K562 (cell line): ENCODE results near the gene UBE2Q1. TPM values are rescaled to one million over a fixed set of nuclear protein-coding genes. Genes with fewer than 3 reads are reported as not detected.

ENCODE experiments used
- ATAC-seq: fragments of 200-7000 bp; cut with Tn5 transposase; 3 replicates; pipeline ENCODE4 v1.9.1; 2020; ENCODE audit warnings: moderate library complexity
- BruUV-seq: library from RNA; stranded (reverse); fragments of 400-500 nt; replicated peaks from 2 replicates; lab custom pipeline; 2021; lab: Mats Ljungman, UMichigan
- CTCF ChIA-PET: fragments of 300-600 bp; formaldehyde crosslinking; extraction: SDS; loops from one replicate; lab custom pipeline; 2021; ENCODE audit warnings: low intra/inter-chr PET ratio; lab: Yijun Ruan, JAX
- POLR2A ChIA-PET: fragments of 300-600, 350-650 bp; sonication (Branson Sonifier 250); formaldehyde crosslinking; extraction: SDS; loops from one replicate; lab custom pipeline; 2021; ENCODE audit warnings: antibody characterized with exemption, inconsistent platforms; lab: Yijun Ruan, JAX
- DNase-seq, 4 experiments: peaks; one replicate each; pipeline versions ENCODE4 v3.0.0 to v3.0.0-alpha.2; 2011 to 2018; ENCODE audit warnings: low spot score in 3 of 4, mixed read lengths in 3 of 4; ENCODE audit errors: extremely low read depth in 1 of 4
- FAIRE-seq: peaks from 2 replicates; lab custom pipeline; 2011; peaks lifted over from hg19 to GRCh38; lab: Jason Lieb, UNC
- H2AFZ ChIP-seq: 2 replicates; pipeline ENCODE4 v1.6.0; 2011; ENCODE audit warnings: low read depth, low read length, control low read depth, inconsistent platforms
- H3K27ac ChIP-seq: fragments of 200-600 bp; 3 replicates; pipeline ENCODE4 v1.8.0; 2011; ENCODE audit warnings: low read depth, mild to moderate bottlenecking, control low read depth, inconsistent platforms, low read length, moderate library complexity, mixed read lengths; ENCODE audit errors: extremely low read depth
- H3K27me3 ChIP-seq, 2 experiments: fragments of 300-600 bp in 1 of 2; 2 replicates in 1 of 2; 3 replicates in 1 of 2; pipeline versions ENCODE4 v1.6.0 to v1.8.0; 2011; ENCODE audit warnings: inconsistent platforms in 2 of 2, low read length in 2 of 2, mild to moderate bottlenecking in 1 of 2, mixed read lengths in 1 of 2, moderate library complexity in 1 of 2; ENCODE audit not compliant: control insufficient read depth in 2 of 2, insufficient read depth in 2 of 2
- H3K36me3 ChIP-seq: fragments of 300-600 bp; 3 replicates; pipeline ENCODE4 v1.8.0; 2011; ENCODE audit warnings: mild to moderate bottlenecking, low read length, inconsistent platforms; ENCODE audit not compliant: control insufficient read depth, insufficient read depth
- H3K4me1 ChIP-seq, 2 experiments: fragments of 200-600 bp in 1 of 2; replicated peaks in 1 of 2; 2 replicates in 1 of 2; 3 replicates in 1 of 2; pipeline versions ENCODE4 v1.5.1 to v1.8.0; 2011; ENCODE audit warnings: inconsistent platforms in 2 of 2, low read length in 2 of 2, mild to moderate bottlenecking in 1 of 2, mixed read lengths in 1 of 2, moderate library complexity in 1 of 2; ENCODE audit not compliant: control insufficient read depth in 2 of 2, insufficient read depth in 2 of 2
- H3K4me2 ChIP-seq: 2 replicates; pipeline ENCODE4 v1.6.1; 2011; ENCODE audit warnings: low read length, control low read depth, inconsistent platforms, mixed read lengths; ENCODE audit not compliant: insufficient read depth
- H3K4me3 ChIP-seq: fragments of 200-600 bp; sonication (generic), shearing (Covaris generic); 2 replicates; pipeline ENCODE4 v1.5.1; 2016; ENCODE audit warnings: control low read depth, inconsistent platforms
- H3K79me2 ChIP-seq: fragments of 200-600 bp; 3 replicates; pipeline ENCODE4 v1.8.0; 2011; ENCODE audit warnings: low read length, inconsistent platforms; ENCODE audit not compliant: control insufficient read depth, insufficient read depth
- H3K9ac ChIP-seq, 2 experiments: 2 replicates each; pipeline versions ENCODE4 v1.6.0 to v1.6.1; 2011; ENCODE audit warnings: low read depth in 2 of 2, low read length in 2 of 2, control low read depth in 1 of 2, inconsistent platforms in 1 of 2, mild to moderate bottlenecking in 1 of 2, mixed read lengths in 1 of 2; ENCODE audit not compliant: insufficient read depth in 1 of 2
- H3K9me1 ChIP-seq: one replicate; pipeline ENCODE4 v1.6.0; 2011; ENCODE audit warnings: inconsistent platforms, mild to moderate bottlenecking, low read length, moderate library complexity; ENCODE audit not compliant: control insufficient read depth, insufficient read depth
- H3K9me3 ChIP-seq: replicated peaks from 2 replicates; pipeline ENCODE4 v1.5.1; 2011; ENCODE audit warnings: low read depth, low read length, inconsistent platforms; ENCODE audit not compliant: control insufficient read depth, insufficient read depth
- H4K20me1 ChIP-seq: replicated peaks from 2 replicates; pipeline ENCODE4 v1.6.1; 2011; ENCODE audit warnings: low read length, inconsistent platforms, mixed read lengths; ENCODE audit not compliant: control insufficient read depth, insufficient read depth
- SMARCA4 ChIP-seq: fragments of 450-650 bp; IDR thresholded peaks from 2 replicates; pipeline ENCODE4 v1.6.1; 2016
- ZNF263 ChIP-seq: sonication (generic); formaldehyde crosslinking; IDR thresholded peaks from 2 replicates; pipeline ENCODE4 v1.8.0; 2022; ENCODE audit warnings: mild to moderate bottlenecking, missing genetic modification reagents, borderline replicate concordance
- WGBS: fragments of 100-300 bp; shearing (Covaris generic); methylation state at CpG from one replicate; pipeline ENCODE4 v1.1.6; 2016; ENCODE audit warnings: low coverage, mixed read lengths; ENCODE audit not compliant: insufficient coverage; ENCODE audit errors: missing lambda C conversion rate; 5-methylcytosine and 5-hydroxymethylcytosine counted together
- in situ Hi-C: fragments of 300-500 bp; cut with MboI; formaldehyde crosslinking; loops from 4 replicates; pipeline ENCODE4 v1.15.0; 2018; ENCODE audit warnings: inconsistent platforms, mixed read lengths
- intact Hi-C: fragments of 100-400 bp; cut with micrococcal nuclease; formaldehyde crosslinking; loops from 2 replicates; pipeline ENCODE4 v1.14.2; 2022
- polyA plus RNA-seq, 8 experiments: library from polyadenylated mRNA; depleted of rRNA in 4 of 8; stranded (reverse) in 5 of 8; unstranded in 3 of 8; fragments of >200 nt; fragmentation: Nextera tagmentation in 2 of 8; fragmentation: Illumina TruSeq in 1 of 8; extraction: Ambion mirVana in 2 of 8; extraction: Trizol in 1 of 8; gene quantifications; 2 replicates each; pipeline versions ENCODE4 v1.2.1 to v1.2.3, GENCODE V29; 2011 to 2014; ENCODE audit warnings: inconsistent platforms in 1 of 8, missing spikeins in 1 of 8
- total RNA-seq, 7 experiments: library from RNA; depleted of rRNA in 6 of 7; stranded (reverse); fragments of >200 nt in 6 of 7; fragmentation: Illumina TruSeq in 2 of 7; extraction: Trizol in 2 of 7; gene quantifications; 2 replicates each; pipeline versions ENCODE4 v1.2.1 to v1.2.3, GENCODE V29; 2011 to 2021; ENCODE audit warnings: low replicate concordance in 1 of 7
- TF ChIP-seq, protein P1 (sequence below), 2 experiments: fragments of 450-650 bp in 1 of 2; sonication (generic) in 1 of 2; formaldehyde crosslinking in 1 of 2; IDR thresholded peaks; 2 replicates each; pipeline versions ENCODE4 v1.7.1 to v1.9.0; 2016 to 2022; ENCODE audit warnings: inconsistent platforms in 1 of 2, mild to moderate bottlenecking in 1 of 2, missing genetic modification reagents in 1 of 2
- TF ChIP-seq, protein P2 (sequence below): fragments of 250-450 bp; sonication (Bioruptor Pico); IDR thresholded peaks from 2 replicates; pipeline ENCODE4 v1.5.0; 2020; ENCODE audit warnings: mild to moderate bottlenecking

The UBE2Q1 gene
- total and polyA plus RNA-seq, 9 of the 15 experiments (the other 6 are each of a cell fraction or from before 2014, with no cell fraction given): 8.0 to 58.8 (median 27.6) TPM

DNA sequence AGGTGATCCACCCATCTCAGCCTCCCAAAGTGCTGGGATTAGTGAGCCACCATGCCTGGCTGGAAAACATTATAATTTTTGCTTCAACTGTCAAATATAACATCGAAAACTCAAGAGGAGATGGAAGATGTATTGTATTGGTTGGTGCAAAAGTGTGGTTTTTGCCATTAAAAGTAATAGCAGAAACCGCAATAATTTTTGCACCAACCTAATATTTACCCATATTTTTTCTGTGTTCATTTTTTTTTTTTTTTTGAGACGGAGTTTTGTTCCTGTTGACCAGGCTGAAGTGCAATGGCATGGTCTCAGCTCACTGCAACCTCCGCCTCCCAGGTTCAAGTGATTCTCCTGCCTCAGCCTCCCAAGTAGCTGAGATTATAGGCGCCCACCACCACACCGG is 29.2 kb downstream of the UBE2Q1 start:
- TF ChIP-seq ZNF263 (CRISPR knock-in tag): no peak
- TF ChIP-seq SMARCA4: no peak
- TF ChIP-seq, protein P1, sequence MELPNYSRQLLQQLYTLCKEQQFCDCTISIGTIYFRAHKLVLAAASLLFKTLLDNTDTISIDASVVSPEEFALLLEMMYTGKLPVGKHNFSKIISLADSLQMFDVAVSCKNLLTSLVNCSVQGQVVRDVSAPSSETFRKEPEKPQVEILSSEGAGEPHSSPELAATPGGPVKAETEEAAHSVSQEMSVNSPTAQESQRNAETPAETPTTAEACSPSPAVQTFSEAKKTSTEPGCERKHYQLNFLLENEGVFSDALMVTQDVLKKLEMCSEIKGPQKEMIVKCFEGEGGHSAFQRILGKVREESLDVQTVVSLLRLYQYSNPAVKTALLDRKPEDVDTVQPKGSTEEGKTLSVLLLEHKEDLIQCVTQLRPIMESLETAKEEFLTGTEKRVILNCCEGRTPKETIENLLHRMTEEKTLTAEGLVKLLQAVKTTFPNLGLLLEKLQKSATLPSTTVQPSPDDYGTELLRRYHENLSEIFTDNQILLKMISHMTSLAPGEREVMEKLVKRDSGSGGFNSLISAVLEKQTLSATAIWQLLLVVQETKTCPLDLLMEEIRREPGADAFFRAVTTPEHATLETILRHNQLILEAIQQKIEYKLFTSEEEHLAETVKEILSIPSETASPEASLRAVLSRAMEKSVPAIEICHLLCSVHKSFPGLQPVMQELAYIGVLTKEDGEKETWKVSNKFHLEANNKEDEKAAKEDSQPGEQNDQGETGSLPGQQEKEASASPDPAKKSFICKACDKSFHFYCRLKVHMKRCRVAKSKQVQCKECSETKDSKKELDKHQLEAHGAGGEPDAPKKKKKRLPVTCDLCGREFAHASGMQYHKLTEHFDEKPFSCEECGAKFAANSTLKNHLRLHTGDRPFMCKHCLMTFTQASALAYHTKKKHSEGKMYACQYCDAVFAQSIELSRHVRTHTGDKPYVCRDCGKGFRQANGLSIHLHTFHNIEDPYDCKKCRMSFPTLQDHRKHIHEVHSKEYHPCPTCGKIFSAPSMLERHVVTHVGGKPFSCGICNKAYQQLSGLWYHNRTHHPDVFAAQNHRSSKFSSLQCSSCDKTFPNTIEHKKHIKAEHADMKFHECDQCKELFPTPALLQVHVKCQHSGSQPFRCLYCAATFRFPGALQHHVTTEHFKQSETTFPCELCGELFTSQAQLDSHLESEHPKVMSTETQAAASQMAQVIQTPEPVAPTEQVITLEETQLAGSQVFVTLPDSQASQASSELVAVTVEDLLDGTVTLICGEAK (IDR thresholded peaks at IDR 0.05): peak; percentile 51; the same call in 1 of the 2 replicates
- TF ChIP-seq, protein P1 (CRISPR knock-in tag; IDR thresholded peaks at IDR 0.05): no peak
- TF ChIP-seq, protein P2, sequence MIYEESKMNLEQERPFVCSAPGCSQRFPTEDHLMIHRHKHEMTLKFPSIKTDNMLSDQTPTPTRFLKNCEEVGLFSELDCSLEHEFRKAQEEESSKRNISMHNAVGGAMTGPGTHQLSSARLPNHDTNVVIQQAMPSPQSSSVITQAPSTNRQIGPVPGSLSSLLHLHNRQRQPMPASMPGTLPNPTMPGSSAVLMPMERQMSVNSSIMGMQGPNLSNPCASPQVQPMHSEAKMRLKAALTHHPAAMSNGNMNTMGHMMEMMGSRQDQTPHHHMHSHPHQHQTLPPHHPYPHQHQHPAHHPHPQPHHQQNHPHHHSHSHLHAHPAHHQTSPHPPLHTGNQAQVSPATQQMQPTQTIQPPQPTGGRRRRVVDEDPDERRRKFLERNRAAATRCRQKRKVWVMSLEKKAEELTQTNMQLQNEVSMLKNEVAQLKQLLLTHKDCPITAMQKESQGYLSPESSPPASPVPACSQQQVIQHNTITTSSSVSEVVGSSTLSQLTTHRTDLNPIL: no peak
- no TSS peak for BruUV-seq
- CTCF ChIA-PET: interaction anchor here (0.6 kb wide), 1 partner anchor 39 kb away, joined by 3 read pairs; no protein-coding TSS in a partner anchor
- Histone ChIP-seq H3K27me3 (peaks cover 0 to 12% of the 10 kb centered on the region in 2 experiments; a peak in 1 of 5 replicates), H3K4me1 (no peaks in the 10 kb centered on the region; a peak in 1 of 5 replicates), H3K79me2 (no peaks in the 10 kb centered on the region), H3K27ac (no peak overlapping the region), H3K4me2 (no peak overlapping the region), H3K9me3 (no peaks in the 10 kb centered on the region; the same call in 1 of the 2 replicates), H3K4me3 (no peak overlapping the region), H3K9ac (no peak overlapping the region), H3K9me1 (no peaks in the 10 kb centered on the region), H2AFZ (no peak overlapping the region), H4K20me1 (no peaks in the 10 kb centered on the region), H3K36me3 (no peaks in the 10 kb centered on the region)
- FAIRE-seq: no peak
- DNase-seq: no peak
- ATAC-seq: no peak
- intact Hi-C loops: no loop called here
- in situ Hi-C loops: no loop called here
- WGBS: 36% methylated on average over 5 of the region's 6 CpGs
- POLR2A ChIA-PET: no interaction called here
